OCI-LY7 (cell line): ENCODE measurements around the gene OTOP3.

Experiments used
- CTCF ChIP-seq: fragments of 200-600 bp; sonication (generic); conservative IDR thresholded peaks from 2 replicates; pipeline ENCODE4 v1.5.1; 2014; ENCODE audit warnings: mild to moderate bottlenecking, antibody characterized with exemption, low read length, moderate library complexity, mixed read lengths
- EZH2phosphoT487 ChIP-seq: fragments of 200-600 bp; sonication (generic); IDR thresholded peaks from 2 replicates; pipeline ENCODE4 v1.6.1; 2018; ENCODE audit warnings: low read depth, borderline replicate concordance, mild to moderate bottlenecking, mixed run types, antibody characterized with exemption, low read length, moderate library complexity, mixed read lengths

GRCh38 chr17:74972107-74972972 is 36.6 kb downstream of the OTOP3 start, which contains the start of gene HID1:
- TF ChIP-seq EZH2phosphoT487 (no peak), CTCF (no peak)
